Activated CD4-positive, alpha-beta T cell treated with anti-CD3 and anti-CD28 coated beads, Interleukin-2, amount 50 U/mL, for 48 hours (primary cell): ENCODE results near the gene SMYD5.
A peak's percentile ranks its signal among the peaks of the same experiment; 100 is the strongest.

Experiments used
- DNase-seq, 2 experiments: peaks; one replicate each; pipeline ENCODE4 v3.0.0-alpha.2; 2020

SMYD5 gene

GRCh38 chr2:73208258-73208657 is 5.8 kb upstream of the SMYD5 start:
- DNase-seq: no peak

DNA sequence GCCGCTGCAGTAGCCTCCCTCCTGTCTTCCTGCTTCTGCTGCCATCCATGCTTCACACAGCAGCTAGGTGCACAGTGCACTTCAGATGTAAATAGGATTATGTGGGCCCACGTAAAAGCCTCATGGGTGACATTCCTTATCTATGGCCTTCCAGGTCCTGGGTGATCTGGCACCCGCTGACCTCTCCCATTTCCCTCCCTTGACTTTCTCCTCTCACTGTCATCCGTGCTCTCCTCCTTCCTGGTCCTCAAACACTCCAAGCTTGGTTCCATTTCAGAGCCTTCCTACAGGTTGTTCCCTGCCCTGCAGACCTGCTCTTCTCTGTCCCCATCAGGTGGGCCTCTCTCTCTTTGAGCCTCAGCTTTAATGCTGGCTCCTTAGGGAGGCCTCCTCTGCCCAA is 4.0 kb upstream of the SMYD5 start:
- DNase-seq: no peak

GRCh38 chr2:73210696-73211095 is 3.3 kb upstream of the SMYD5 start:
- DNase-seq: no peak

DNA sequence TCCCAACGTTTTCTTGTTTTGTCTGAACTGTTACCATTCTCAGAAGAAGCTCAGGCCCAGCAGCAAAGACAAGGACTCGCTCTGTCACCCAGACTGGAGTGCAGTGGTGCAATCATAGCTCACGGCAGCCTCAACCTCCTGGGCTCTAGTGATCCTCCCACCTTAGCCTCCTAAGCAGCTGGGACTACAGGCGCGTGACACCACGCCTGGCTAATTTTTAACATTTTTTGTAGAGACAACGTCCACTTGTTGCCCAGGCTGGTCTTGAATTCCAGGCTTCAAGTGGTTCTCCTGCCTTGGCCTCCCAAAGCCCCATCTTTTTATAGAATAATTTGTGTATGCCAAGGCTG is 2.0 kb upstream of the SMYD5 start:
- no peak for DNase-seq

DNA sequence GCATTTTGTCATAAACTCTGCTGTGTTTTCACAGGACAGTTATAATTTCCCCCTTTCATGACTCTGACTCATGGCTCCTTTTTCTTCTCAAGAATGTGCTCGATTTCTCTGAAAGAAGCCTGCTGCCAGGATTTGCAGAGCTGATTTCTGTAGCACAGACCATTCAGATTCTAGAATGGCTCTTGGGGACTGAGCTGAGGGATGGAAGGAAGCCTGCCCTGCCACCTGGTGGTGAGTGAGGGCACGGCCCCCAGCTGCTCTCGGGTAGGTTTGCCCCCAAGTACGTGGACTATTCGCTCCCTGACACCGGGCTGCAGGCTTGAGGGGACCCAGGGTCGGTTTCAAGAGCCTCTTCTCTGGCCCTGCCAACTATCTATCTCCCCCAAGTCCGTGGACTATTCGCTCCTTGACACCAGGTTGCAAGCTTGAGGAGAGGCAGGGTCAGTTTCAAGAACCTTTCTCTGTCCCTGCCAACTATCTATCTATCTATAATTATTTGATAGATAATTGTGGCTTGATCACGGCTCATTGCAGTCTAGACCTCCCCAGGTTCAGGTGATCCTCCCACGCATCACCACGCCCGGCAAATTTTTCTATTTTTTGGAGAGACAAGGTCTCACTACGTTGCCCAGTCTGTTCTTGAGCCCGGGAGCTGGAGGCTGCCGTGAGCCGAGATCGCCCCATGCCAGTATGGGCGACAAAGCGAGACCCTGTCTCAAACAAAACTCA is 1.4 kb upstream of the SMYD5 start:
- peak; percentile 80 to 85 for DNase-seq

DNA sequence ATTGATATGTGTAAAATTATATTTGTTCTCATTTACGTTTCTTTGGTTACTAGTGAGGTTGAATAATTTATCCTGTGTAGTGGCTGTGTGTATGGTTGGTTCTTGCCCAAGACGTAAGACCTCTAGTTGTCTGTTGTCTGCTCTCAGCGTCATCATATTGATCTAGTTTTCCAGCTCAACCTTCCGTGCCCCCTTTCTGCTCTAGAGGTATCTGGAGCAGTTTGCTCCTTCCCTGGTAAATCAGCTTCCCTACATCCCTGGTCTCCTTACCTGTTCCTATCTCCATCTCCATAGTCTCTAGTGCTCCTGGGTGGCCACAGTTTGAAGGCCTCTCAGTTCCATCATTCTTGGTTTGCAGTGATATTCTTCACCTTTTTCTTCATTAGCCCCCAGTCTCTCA is 1.2 kb downstream of the SMYD5 start:
- no peak for DNase-seq

DNA sequence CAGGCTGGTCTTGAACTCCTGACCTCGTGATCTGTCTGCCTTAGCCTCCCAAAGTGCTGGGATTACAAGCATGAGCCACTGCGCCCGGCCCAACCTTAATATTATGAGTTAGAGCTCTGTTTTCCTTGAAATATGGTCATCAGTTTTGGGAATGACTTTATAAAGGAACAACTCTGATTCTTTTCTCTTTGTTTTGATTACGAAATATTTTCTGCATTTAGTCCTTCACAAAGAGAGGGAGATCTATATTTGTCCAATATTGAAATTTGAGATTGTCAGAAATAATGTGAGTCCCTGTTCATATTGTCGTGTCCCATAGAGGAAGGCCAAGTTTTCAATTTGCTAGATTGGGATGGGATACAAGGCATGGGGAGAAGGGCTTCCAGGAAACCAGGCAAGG is 3.1 kb downstream of the SMYD5 start:
- no peak for DNase-seq

DNA sequence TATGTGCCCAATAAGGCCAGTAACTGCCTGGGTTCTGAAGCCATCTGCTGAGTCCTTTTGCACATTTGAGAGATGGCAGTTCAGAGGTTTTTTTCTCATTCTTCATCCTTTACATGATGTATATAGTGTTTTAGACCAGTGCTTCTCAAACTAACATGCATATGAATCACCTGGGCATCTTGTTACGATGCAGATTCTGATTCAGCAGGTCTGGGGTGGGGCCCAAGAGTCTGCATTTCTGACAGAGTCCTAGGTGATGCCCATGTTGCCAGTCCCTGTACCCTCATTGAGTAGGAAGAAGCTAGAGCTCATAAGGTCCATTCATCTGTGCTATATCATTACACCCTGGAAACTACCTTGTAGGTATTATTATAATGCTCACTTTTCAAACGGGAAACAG is 3.8 kb downstream of the SMYD5 start:
- no peak for DNase-seq

DNA sequence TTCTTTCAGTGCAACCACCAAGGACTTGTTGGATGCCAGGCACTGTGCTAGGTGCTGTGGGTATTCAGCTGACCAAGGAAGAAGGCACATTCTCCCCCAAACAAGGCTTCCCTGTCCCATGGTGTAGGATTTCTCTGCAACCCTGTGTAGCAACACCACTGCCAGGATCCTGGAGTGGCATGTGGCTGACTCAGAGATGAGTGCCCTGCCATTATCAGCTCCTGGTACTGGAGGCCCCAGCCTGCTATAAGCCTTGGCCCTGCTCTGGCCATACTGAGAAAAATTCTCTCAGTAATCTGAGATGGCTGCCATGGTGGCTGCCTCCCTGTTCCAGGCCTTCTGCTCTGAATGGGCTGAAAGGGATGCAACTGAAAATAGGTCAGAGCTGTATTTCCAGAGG is 4.3 kb downstream of the SMYD5 start:
- DNase-seq: no peak

GRCh38 chr2:73223821-73224220 is 9.8 kb downstream of the SMYD5 start:
- no peak for DNase-seq

DNA sequence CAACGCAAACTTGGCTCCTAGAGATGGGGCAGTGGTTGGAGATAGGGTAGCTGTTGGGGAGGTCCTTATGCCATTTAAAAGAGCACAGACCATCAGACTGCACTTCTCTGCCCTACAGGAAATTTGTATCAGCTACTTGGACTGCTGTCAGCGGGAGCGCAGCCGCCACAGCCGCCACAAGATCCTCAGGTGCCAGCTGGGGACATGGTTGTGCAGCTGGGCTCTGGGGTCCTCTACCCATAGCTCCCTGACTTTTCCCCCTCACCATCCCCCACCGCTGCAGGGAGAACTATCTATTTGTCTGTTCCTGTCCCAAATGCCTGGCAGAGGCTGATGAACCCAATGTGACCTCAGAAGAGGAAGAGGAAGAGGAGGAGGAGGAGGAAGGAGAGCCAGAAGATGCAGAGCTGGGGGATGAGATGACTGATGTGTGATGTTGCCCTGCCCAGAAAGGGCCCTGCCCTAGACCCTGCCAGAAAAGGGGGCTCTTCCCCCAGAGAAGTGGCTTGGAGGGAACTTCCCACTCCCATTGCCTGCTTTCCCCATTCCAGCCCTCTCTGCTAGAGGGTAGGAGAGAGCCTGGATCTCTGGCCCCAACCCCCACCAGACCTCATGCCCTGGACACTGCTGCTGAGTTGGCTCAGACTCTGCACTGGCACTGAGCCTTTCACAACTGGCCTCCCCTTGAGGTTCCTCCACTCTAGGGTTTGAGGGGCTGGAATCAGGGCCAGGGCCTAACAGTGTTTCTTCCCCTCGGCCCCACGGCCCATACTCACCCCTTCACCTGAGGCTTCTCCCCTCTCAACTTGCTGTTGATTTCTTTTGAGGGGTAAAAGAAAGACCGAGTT is 11.7 kb downstream of the SMYD5 start:
- DNase-seq: no peak

- DNase-seq: no peak
Observed at GRCh38 chr2:73227086-73227485, 13.0 kb downstream of the SMYD5 start.

DNA sequence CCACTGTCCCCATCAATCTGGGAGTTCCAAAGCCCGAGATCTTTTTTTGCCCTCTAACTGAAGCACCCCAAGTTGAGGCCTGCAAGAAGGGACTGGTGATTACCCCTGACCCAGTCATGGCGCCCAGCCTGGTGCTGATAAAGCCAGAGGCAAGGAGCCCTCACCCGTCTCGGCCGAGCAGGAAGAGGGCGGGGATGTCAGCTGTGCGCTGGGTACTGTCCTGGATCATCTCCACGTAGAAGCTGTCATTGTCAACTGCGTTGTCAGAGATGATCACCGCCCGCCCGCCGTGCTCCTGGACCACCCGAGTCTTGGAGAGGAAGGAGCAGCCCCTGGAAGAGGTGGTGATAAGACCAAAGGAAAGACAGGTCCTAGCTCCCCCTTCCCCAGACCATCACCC is 14.6 kb downstream of the SMYD5 start:
- DNase-seq: no peak

- DNase-seq: peak; percentile 45 to 54
Observed at GRCh38 chr2:73232403-73233153, 18.5 kb downstream of the SMYD5 start.

- peak; percentile 91 to 95 for DNase-seq
Observed at GRCh38 chr2:73233154-73233931, 19.3 kb downstream of the SMYD5 start, which contains the start of gene PRADC1. PRADC1 (minus strand) TSS chr2:73233239; CDS start chr2:73233160, 79 bp downstream.

- DNase-seq: peak; percentile 82 to 86
Observed at GRCh38 chr2:73233932-73234832, 20.1 kb downstream of the SMYD5 start, which contains the start of gene CCT7. CCT7 (plus strand) TSS chr2:73234308; CDS start chr2:73234379, 71 bp downstream.

GRCh38 chr2:73235315-73236028 is 21.4 kb downstream of the SMYD5 start:
- no peak for DNase-seq

GRCh38 chr2:73237168-73237567 is 23.1 kb downstream of the SMYD5 start:
- no peak for DNase-seq

DNA sequence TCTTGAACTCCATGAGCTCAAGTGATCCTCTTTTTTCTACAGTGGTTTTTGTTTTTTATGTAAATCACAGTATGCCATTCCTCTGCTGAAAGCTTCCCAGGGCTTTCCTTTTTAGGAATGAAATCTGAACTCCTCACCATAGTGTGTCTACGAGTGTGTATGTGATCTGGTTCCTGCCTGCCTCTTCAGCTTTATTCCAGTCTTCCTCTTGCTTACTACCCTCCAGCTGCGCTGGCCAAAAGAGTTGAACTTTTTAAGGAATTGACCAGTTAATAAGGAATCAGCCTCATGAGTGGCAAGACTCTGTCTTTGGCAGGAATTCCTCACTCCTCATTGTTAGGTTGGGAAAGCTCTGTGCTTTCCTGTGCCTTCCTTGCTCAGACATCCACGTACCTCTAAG is 24.1 kb downstream of the SMYD5 start:
- DNase-seq: no peak

- no peak for DNase-seq
Observed at GRCh38 chr2:73238976-73239375, 24.9 kb downstream of the SMYD5 start.

- no peak for DNase-seq
Observed at GRCh38 chr2:73239776-73240175, 25.7 kb downstream of the SMYD5 start.
